A673 (cell line): Measurements from ENCODE around the gene RHEX. TPM values are rescaled to one million over a fixed set of nuclear protein-coding genes. Genes with fewer than 3 reads are reported as not detected.

Experiments used
- BruUV-seq: library from RNA; stranded (reverse); fragments of 400-500 nt; replicated peaks from 2 replicates; lab custom pipeline; 2021; lab: Mats Ljungman, UMichigan
- CTCF ChIA-PET: fragments of 300-600 bp; sonication (Branson Sonifier 250); formaldehyde crosslinking; loops from one replicate; lab custom pipeline; 2022; ENCODE audit warnings: antibody characterized with exemption; lab: Charles Lee
- POLR2A ChIA-PET: fragments of 300-600 bp; sonication (Branson Sonifier 250); formaldehyde crosslinking; loops from one replicate; lab custom pipeline; 2022; ENCODE audit warnings: antibody characterized with exemption; ENCODE audit not compliant: low non-redundant PET; lab: Charles Lee
- DNase-seq: peaks from one replicate; pipeline ENCODE4 v3.0.0-alpha.2; 2015; ENCODE audit warnings: low spot score
- H3K27ac ChIP-seq: fragments of 200-600 bp; sonication (generic); 2 replicates; pipeline ENCODE4 v1.5.1; 2016; ENCODE audit warnings: mixed run types, low read depth, mild to moderate bottlenecking, mixed read lengths, antibody characterized with exemption, low read length; ENCODE audit not compliant: poor library complexity, severe bottlenecking
- H3K27me3 ChIP-seq: fragments of 200-600 bp; sonication (generic); replicated peaks from 2 replicates; pipeline ENCODE4 v1.6.1; 2017; ENCODE audit warnings: mixed run types, low read depth, mild to moderate bottlenecking, mixed read lengths, antibody characterized with exemption, low read length; ENCODE audit not compliant: insufficient read depth, poor library complexity
- H3K36me3 ChIP-seq: fragments of 200-600 bp; sonication (generic); 2 replicates; pipeline ENCODE4 v1.6.1; 2016; ENCODE audit warnings: mixed run types, mild to moderate bottlenecking, mixed read lengths, antibody characterized with exemption, low read length; ENCODE audit not compliant: insufficient read depth, poor library complexity, severe bottlenecking
- H3K4me1 ChIP-seq: fragments of 200-600 bp; sonication (generic); 2 replicates; pipeline ENCODE4 v1.6.1; 2017; ENCODE audit warnings: mixed run types, mild to moderate bottlenecking, mixed read lengths, antibody characterized with exemption, low read length; ENCODE audit not compliant: insufficient read depth, poor library complexity, severe bottlenecking
- H3K4me3 ChIP-seq: fragments of 200-600 bp; sonication (generic); 2 replicates; pipeline ENCODE4 v1.5.1; 2016; ENCODE audit warnings: low read depth, mixed run types, mild to moderate bottlenecking, mixed read lengths, low read length; ENCODE audit not compliant: poor library complexity, severe bottlenecking
- H3K9me3 ChIP-seq: fragments of 200-600 bp; sonication (generic); 2 replicates; pipeline ENCODE4 v1.6.1; 2016; ENCODE audit warnings: mixed run types, low read depth, mild to moderate bottlenecking, mixed read lengths, antibody characterized with exemption, low read length; ENCODE audit not compliant: poor library complexity, severe bottlenecking
- CTCF ChIP-seq: fragments of 300-800, 200-600 bp; sonication (generic); conservative IDR thresholded peaks from 2 replicates; pipeline ENCODE4 v1.5.1; 2017; ENCODE audit warnings: low read depth, mild to moderate bottlenecking, antibody characterized with exemption, low read length, moderate library complexity, mixed read lengths
- EZH2 ChIP-seq: fragments of 200-600 bp; sonication (generic); IDR thresholded peaks from 2 replicates; pipeline ENCODE4 v1.6.1; 2017; ENCODE audit warnings: borderline replicate concordance, low read depth, mild to moderate bottlenecking, mixed read lengths, antibody characterized with exemption, low read length; ENCODE audit not compliant: poor library complexity, severe bottlenecking
- intact Hi-C: fragments of 100-400 bp; cut with micrococcal nuclease; formaldehyde crosslinking; loops from one replicate; pipeline ENCODE4 v1.10.0; 2022; ENCODE audit not compliant: unreplicated experiment
- total RNA-seq: library from RNA; stranded (reverse); gene quantifications from 2 replicates; pipeline ENCODE4 v1.2.3, GENCODE V29; 2021

RHEX gene
- total RNA-seq, 1 experiment from 2014 or later, result not detected

- no peaks in the 10 kb centered on the region for H3K36me3 ChIP-seq
- CTCF ChIA-PET, result interaction anchor here (0.6 to 1.4 kb wide), 2 partner anchors 9 to 179 kb away, joined by 3 to 5 read pairs; no protein-coding TSS in a partner anchor
- H3K4me1 ChIP-seq, result peaks cover 21% of the 10 kb centered on the region
- intact Hi-C loops, result no loop called here
- POLR2A ChIA-PET, result no interaction called here
- no peak overlapping the region for H3K27ac ChIP-seq
- no peaks in the 10 kb centered on the region for H3K9me3 ChIP-seq
- no peak overlapping the region for H3K4me3 ChIP-seq
- no peaks in the 10 kb centered on the region for H3K27me3 ChIP-seq
- no peak for DNase-seq
- BruUV-seq, result no TSS peak
- no peak for TF ChIP-seq CTCF
- no peak for TF ChIP-seq EZH2
Measured at GRCh38 chr1:206097381-206097780, 44.4 kb downstream of the RHEX start.

GRCh38 chr1:206098242-206098919 is 45.4 kb downstream of the RHEX start:
- no peaks in the 10 kb centered on the region for H3K27me3 ChIP-seq
- no peak overlapping the region for H3K4me3 ChIP-seq
- POLR2A ChIA-PET, result no interaction called here
- no peak for DNase-seq
- no peaks in the 10 kb centered on the region for H3K36me3 ChIP-seq
- CTCF ChIA-PET, result no interaction called here
- intact Hi-C loops, result no loop called here
- TF ChIP-seq EZH2 (no peak), CTCF (no peak)
- no peak overlapping the region for H3K27ac ChIP-seq
- H3K4me1 ChIP-seq, result peaks cover 21% of the 10 kb centered on the region
- no peaks in the 10 kb centered on the region for H3K9me3 ChIP-seq
- no TSS peak for BruUV-seq

- ChIA-PET CTCF (no interaction called here), POLR2A (no interaction called here)
- DNase-seq, result no peak
- no peaks in the 10 kb centered on the region for H3K36me3 ChIP-seq
- intact Hi-C loops, result no loop called here
- no peak overlapping the region for H3K4me3 ChIP-seq
- H3K27me3 ChIP-seq, result no peaks in the 10 kb centered on the region
- no peak overlapping the region for H3K27ac ChIP-seq
- BruUV-seq, result no TSS peak
- no peaks in the 10 kb centered on the region for H3K9me3 ChIP-seq
- peaks cover 1% of the 10 kb centered on the region for H3K4me1 ChIP-seq
- TF ChIP-seq EZH2, result no peak
- no peak for TF ChIP-seq CTCF
Measured at GRCh38 chr1:206100226-206100815, 47.3 kb downstream of the RHEX start.
